Measurements from ENCODE around the gene NPLOC4.

GRCh38 chr17:81656118-81656743 is 19.3 kb upstream of the NPLOC4 start, which contains the start of gene PDE6G:
- TF ChIP-seq CTCF (IDR thresholded peaks at IDR 0.05) (no peak), POLR2A (IDR thresholded peaks at IDR 0.05) (no peak)

Data from uterus (tissue), 2 donors.